ENCODE results near the gene KRTAP5-4.
"Not testable (repeated sequence)": the region's sequence is repeated elsewhere in the genome, so short reads cannot be mapped to it uniquely, and the experiment has no call there.

Gene KRTAP5-4

DNA sequence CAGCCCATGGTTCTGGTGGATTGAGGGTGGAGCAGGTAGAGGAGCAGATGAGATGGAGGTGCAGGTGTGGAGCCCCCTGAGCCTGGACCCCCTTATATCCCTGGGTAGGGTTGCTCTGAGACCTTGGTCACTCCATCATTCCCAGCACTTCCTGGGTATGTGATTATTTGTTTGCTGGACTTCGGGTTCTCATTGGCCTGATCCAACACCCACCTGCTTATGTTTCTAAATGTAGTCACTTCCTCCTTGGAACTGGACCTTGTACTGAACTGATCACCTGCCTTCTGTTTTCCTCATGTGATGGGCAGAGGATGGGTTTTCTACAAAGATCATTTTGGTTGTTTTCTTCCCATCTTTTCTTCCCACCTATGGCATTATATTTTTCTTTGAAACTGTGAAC lies at the start of gene KRTAP5-4:
Gene KRTAP5-4 (minus strand): TSS at position 53 of the 400 bp plus-strand sequence. CDS start 45 bp downstream, at position 8.
- DNase-seq = no peak

DNA sequence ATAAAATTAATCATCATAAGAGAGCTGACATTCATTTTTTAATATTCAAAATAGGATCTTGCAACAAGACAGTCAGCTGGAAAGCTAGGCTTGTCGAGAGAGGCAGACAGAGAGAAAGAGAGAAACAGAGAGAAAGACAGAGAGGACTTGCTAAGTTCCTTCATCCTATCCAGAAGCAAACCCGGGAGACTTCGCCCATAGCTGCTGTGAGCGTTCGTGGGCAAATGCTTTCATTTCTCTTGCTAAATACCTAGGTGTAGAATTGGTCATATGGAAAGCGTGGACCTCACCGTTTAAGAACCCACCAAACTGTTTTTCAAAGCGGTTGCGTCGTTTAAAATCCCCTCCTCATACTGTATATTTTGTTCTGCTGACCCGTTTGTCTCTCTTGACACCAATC lies 49.7 kb upstream of the KRTAP5-4 start:
- no peak for DNase-seq

GRCh38 chr11:1670905-1671371 lies 49.0 kb upstream of the KRTAP5-4 start:
- no peak for DNase-seq

GRCh38 chr11:1670457-1670856 lies 48.5 kb upstream of the KRTAP5-4 start:
- not testable (repeated sequence) for DNase-seq

DNA sequence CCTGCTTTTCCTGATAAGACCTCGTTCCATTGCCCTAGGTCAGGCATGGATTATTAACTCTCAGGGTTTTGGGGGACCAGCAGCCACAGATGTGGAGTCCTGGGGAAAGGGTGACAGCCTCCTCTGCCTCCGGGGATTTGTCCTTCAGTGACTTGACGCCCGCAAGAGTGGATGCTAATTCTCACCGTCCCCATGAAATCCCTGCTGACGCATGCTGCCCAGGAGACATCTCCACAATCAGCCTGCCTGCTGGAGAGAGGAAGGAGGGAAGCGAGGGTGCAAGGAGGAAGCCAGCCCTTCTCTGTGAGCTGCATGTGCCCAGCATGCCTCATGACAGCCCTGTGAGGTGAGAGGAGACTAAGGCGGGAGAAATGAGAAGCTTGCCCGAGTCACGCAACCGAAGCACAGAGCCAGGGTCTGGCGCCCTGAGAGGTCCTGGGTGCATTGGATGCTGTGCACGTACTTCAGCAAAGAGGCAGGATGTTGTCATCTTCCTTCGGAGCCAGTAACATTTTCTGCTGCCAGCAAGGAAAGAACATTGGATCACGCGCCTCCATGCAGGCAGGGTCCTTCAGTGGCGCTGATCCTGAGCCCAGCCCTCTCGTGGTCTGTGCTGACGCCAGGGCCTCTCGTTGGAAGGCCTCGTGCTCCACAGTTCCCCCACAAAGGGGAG lies 47.7 kb upstream of the KRTAP5-4 start:
- DNase-seq = no peak

- no peak for DNase-seq
Measured at GRCh38 chr11:1668911-1669473, 47.1 kb upstream of the KRTAP5-4 start.

GRCh38 chr11:1667906-1668305 lies 46.0 kb upstream of the KRTAP5-4 start:
- no peak for DNase-seq

DNA sequence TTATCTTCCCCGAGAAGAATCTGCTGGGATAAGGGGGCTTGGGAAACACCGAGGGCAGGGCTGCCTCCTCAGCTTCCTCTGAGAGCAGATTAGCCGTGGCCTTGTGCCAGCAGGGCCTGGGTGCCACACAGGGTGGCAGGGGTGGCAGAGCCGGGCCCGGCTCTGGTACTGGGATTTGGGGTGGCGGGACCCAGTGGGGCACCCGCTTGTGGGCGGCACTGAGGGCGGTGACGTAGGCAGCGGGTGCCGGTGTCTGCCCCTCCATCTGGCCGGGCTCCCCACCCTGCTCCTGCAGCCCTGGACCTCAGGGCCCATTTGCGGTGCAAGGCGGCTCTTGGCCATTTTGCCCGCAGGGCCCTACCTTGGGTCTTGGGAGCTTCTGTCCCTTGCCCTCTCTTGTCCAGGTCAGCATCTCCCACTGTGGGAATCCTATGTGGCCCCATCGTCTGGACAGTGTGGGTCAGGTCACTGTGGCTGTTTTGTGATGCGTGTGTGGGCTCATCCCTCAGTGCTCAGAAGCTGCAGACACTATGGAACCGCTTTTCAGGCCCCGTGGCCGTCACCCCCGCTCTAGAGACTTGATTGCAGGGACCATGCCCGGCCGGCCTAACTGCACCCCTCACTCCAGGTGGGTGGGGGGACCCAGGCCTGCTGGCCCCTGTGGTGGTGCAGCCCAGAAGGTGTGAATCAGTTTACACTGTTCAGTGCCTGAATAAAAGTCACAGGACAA lies 45.3 kb upstream of the KRTAP5-4 start:
- no peak for DNase-seq

- no peak for DNase-seq
Measured at GRCh38 chr11:1665313-1665712, 43.4 kb upstream of the KRTAP5-4 start.

DNA sequence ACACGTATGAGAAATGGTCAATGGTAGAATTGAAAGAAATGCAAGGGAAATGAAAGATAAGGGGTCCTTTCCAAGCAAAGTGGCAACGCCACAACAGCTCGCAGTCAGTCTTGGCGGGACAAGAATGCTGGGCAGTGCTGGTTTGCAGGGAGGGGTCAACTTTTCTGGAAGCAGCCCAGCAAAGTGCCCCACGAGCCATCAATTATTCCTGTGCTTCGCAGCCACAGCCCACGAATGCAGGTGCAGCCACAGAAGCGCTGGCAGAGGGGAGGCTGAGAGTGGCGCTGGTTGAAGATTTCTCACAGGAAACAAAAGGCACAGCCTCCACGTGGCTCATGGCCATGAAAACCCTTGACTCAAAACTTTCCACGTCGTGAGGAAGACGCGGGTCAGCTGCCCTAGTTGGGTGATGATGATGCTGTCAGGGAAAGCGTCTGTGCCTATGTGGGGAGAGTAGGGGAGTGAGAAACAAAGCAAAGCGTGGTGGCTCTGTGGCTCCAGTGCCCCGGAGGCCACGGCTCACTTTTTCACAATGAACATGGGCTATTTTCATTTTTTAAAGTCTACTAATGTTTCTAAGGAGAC lies 40.9 kb upstream of the KRTAP5-4 start:
- not testable (repeated sequence) for DNase-seq

DNA sequence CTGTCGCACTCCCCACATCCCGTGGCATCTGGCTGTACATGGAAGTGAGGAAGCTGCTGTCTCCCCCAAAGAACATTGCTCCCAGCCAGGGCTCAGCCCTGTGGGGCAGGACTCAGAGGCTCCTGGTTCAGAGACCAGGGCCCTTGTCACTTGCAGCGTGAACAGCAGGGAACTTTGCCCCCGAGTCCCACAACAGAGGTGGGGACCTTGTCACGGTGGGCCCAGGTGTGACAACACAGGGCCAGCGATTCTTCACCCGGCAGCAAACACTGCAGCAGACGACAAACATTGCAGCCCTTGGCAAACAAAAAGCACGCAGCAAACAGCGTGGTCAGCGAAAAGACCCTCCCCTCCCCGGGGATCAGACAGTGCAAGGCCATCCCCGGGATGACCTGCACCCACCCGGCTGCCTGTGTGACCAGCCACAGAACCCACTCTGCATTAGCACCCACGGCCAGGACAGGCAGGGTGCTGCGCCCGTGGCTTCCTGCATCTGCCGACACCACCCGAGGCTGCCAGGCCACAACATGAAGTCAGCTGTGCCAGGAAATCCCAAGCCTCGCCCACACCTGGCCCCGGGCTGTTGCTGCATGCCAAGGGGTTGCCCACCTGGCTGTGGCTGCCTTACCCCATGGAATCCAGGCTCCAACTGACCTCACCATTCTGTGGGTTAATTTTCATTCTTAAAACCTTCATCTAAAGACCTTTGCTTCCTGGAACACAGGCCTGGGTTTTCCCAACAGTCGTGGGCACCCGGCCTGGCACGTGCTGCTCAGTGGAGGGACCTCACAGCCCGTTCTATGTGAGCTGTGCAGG lies 39.7 kb upstream of the KRTAP5-4 start:
- not testable (repeated sequence) for DNase-seq

DNA sequence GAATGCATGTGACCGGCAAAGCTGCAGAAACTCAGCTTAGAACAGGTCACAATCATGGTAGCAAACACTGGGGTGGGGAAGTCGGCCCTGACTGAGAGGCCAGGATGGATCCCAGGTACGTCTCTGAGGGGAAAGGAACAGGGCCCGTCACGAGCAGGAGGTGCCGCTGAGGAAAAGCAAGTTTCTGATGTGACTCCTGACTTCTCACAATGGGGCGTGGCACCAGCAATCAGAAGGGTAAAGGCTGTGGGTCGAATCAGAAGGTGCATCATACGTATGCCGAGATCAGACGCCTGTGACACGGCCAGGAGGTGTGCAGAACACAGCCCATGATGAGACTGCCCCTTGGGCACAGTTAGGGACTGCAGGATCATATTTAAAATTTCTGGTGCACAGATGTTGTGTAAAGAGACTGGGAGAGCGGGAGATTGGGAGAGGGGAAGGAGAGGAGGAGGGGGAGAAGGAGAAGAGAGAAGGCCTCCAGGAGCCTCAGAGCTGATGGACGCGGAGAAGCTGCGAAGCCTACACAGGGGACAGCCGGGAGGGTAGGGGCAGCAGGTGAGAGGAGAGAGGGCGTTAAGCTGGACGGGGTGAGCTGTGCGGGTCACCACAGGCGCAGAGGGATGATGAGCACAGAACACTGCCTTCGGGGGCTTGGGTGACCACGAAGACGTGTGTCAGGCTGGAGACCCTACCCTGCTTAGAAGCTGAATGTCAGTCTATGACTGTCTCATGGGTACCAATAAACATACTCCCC lies 38.4 kb upstream of the KRTAP5-4 start:
- no peak for DNase-seq

- no peak for DNase-seq
Measured at GRCh38 chr11:1659506-1659905, 37.6 kb upstream of the KRTAP5-4 start.

GRCh38 chr11:1656670-1657069 lies 34.7 kb upstream of the KRTAP5-4 start:
- no peak for DNase-seq

- no peak for DNase-seq
Measured at GRCh38 chr11:1656061-1656441, 34.1 kb upstream of the KRTAP5-4 start.

DNA sequence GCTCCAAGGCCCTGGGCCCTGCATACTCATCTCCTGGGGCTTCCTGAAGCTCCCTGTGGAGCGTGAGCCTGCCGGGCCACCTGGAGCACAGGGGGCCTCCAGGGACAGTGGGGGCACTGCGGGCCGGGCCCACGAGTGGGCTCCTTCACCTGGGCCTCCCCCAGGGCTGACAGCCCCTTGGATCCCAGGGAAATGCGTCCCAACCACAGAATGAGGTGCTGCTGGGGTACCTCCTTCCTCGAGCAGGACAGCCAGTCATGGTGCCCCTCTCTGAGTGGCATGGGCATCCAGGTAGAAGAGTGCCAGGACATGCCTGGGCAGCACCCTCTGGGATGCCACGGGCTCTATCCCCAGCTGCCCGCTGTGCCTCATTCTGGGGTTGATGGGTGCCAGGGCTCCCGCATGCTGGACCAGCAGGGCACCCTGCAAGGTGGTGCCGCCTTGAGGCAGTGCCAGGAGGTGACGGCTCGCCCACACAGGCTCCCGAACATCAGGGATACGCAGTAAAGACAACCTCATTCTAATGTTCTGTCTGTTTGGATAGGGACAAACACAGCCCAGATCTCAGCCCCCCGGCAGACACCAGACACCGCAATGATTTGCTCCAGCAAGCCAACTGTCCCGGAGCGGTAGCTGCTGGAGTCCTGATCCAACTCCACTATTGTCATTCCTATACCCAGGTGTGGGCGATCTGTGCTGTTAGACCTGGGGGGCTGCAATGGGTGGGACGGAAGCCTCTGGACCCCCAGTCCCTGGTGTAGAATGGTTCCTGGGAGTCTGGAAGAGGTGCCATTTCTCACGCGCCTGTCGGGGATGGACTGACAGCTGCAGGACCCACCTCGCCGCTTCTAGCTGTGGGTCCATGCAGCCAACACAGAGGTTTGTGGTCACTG lies 33.5 kb upstream of the KRTAP5-4 start:
- no peak for DNase-seq

DNA sequence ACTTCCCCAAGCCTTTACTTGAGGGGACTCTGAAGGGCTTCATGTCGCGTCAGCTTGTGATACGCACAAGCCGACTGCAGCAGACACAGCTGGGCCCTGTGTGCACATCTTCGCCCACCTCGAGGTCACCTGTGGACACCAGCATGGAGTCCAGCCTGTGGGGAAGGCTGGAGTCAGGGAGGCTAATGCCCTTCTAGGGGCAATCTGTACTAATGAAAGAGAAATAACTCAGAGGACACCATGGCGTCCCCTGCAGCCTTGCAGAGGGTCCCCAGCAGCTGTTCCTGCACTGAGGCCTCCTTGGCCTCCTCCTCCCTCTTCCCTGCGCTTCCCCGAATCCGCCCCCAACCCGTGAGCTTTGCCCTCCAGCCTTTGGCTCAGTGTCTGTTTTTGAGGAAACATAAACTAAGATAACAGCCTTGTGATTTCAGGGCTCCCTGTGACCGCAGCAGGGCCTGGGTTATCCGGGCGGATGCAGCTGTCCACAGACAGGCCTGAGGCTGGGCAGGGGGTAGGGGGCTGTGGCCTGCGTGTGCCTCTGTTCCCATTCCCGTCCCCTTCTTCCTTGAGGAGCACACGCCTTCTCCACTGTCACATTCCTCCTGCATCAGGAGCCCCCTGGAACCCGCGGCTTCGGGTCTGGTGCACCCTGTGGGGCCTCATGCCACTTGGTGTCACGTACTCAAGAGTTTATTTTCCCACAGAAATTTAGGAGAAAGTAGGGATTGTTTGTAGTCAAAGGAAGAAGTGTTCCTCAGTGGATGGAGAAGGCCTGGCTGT lies 32.6 kb upstream of the KRTAP5-4 start:
- DNase-seq = no peak

- no peak for DNase-seq
Measured at GRCh38 chr11:1653541-1654387, 31.8 kb upstream of the KRTAP5-4 start.

Measured in activated CD4-positive, alpha-beta T cell treated with anti-CD3 and anti-CD28 coated beads, Interleukin-2, amount 50 U/mL, for 4 hours (primary cell).